Measurements from ENCODE around the gene GPR18. TPM values are rescaled to one million over a fixed set of nuclear protein-coding genes. Genes with fewer than 3 reads are reported as not detected.

GPR18 gene
- total RNA-seq, 1 experiment from 2014 or later: not detected

- Histone ChIP-seq H3K27me3 (replicated peaks; ENCODE audit: control insufficient read depth, insufficient read depth, low read length) (no peaks in the 10 kb centered on the region), H3K36me3 (ENCODE audit: control insufficient read depth, insufficient read depth, low read length) (peaks cover 2% of the 10 kb centered on the region; the same call in 1 of the 2 replicates), H3K9me3 (no peaks in the 10 kb centered on the region), H3K4me3 (ENCODE audit: low read depth, low read length) (no peak overlapping the region), H3K4me1 (no peaks in the 10 kb centered on the region)
- POLR2A ChIA-PET: no interaction called here
- Mint-ChIP-seq H3K27ac (ENCODE audit: unreplicated experiment) (no peak overlapping the region), H3K4me1 (ENCODE audit: low read depth, unreplicated experiment) (no peaks in the 10 kb centered on the region), H3K9me3 (ENCODE audit: unreplicated experiment) (no peaks in the 10 kb centered on the region), H3K4me3 (ENCODE audit: unreplicated experiment) (no peak overlapping the region), H3K36me3 (ENCODE audit: insufficient read depth, unreplicated experiment) (peaks cover 20% of the 10 kb centered on the region), H3K27me3 (ENCODE audit: insufficient read depth, unreplicated experiment) (no peaks in the 10 kb centered on the region)
- CTCF ChIA-PET: interaction anchor here (1.2 kb wide), 1 partner anchor 92 kb away, joined by 5 read pairs; no protein-coding TSS in a partner anchor
- no TSS peak for BruUV-seq (replicated peaks)
- DNase-seq: no peak
- no peak for TF ChIP-seq CTCF (IDR thresholded peaks at IDR 0.05; ENCODE audit: insufficient read depth in 1 of 2, low read depth in 1 of 2, low read length in 1 of 2, severe bottlenecking in 1 of 2, unreplicated experiment in 1 of 2)
- intact Hi-C loops (cut with micrococcal nuclease; ENCODE audit: unreplicated experiment): loop anchor here (1.0 to 5.0 kb wide), 2 partner anchors 168 to 237 kb away; no protein-coding TSS in a partner anchor
Observed at GRCh38 chr13:99268822-99269221, 10.6 kb upstream of the GPR18 start.

DNA sequence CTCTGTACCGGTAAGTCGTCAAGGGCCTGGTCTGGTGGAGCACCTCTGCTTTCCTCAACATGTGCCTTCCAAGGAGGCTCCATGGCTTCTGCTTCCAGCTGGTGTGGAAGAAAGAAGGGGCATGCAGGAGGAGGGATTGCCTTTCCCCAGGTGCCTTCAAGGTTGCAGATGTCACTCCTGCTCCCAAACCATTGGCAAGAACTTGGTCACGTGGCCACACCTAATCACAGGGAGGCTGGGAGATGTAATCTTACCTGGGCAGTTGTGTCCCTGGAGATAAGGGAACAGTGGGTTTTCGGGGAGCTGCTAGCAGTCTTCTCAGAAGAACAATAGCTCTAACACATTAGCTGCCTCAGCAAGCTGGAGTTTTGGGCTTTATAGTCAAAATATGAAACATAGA, 9.7 kb upstream of the GPR18 start:
- no peaks in the 10 kb centered on the region for H3K27me3 Mint-ChIP-seq (ENCODE audit: insufficient read depth, unreplicated experiment)
- H3K4me1 Mint-ChIP-seq (ENCODE audit: low read depth, unreplicated experiment): no peaks in the 10 kb centered on the region
- no peak overlapping the region for H3K27ac Mint-ChIP-seq (ENCODE audit: unreplicated experiment)
- H3K9me3 Mint-ChIP-seq (ENCODE audit: unreplicated experiment): no peaks in the 10 kb centered on the region
- Histone ChIP-seq H3K4me1 (no peaks in the 10 kb centered on the region), H3K9me3 (no peaks in the 10 kb centered on the region), H3K4me3 (ENCODE audit: low read depth, low read length) (no peak overlapping the region), H3K36me3 (ENCODE audit: control insufficient read depth, insufficient read depth, low read length) (peaks cover 2% of the 10 kb centered on the region; the same call in 1 of the 2 replicates), H3K27me3 (replicated peaks; ENCODE audit: control insufficient read depth, insufficient read depth, low read length) (no peaks in the 10 kb centered on the region)
- no peak overlapping the region for H3K4me3 Mint-ChIP-seq (ENCODE audit: unreplicated experiment)
- TF ChIP-seq CTCF (IDR thresholded peaks at IDR 0.05; ENCODE audit: insufficient read depth in 1 of 2, low read depth in 1 of 2, low read length in 1 of 2, severe bottlenecking in 1 of 2, unreplicated experiment in 1 of 2): no peak
- ChIA-PET CTCF (no interaction called here), POLR2A (no interaction called here)
- no TSS peak for BruUV-seq (replicated peaks)
- DNase-seq: no peak
- peaks cover 22% of the 10 kb centered on the region for H3K36me3 Mint-ChIP-seq (ENCODE audit: insufficient read depth, unreplicated experiment)
- intact Hi-C loops (cut with micrococcal nuclease; ENCODE audit: unreplicated experiment): loop anchor here (5.0 kb wide), 1 partner anchor 236 kb away; no protein-coding TSS in a partner anchor

DNA sequence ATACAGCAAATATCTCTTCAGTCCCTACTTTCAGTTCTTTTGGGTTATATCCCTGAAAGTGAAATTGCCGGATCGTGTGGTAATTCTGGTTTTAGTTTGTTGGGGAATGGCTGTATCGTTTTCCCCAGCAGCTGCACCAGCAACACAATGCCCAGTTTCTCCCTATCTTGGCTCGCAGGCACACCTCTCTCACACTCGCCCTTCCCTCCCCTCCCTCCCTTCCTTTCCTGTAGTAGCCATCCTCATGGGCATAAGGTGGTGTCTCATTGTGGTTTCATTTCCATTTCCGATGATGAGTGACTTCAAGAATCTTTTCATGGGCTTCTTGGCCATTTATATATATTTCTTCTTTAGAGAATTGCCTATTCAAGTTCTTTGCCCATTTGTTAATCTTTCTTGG, 8.6 kb upstream of the GPR18 start:
- DNase-seq: no peak
- Histone ChIP-seq H3K9me3 (no peaks in the 10 kb centered on the region), H3K27me3 (replicated peaks; ENCODE audit: control insufficient read depth, insufficient read depth, low read length) (no peaks in the 10 kb centered on the region), H3K4me3 (ENCODE audit: low read depth, low read length) (no peak overlapping the region), H3K36me3 (ENCODE audit: control insufficient read depth, insufficient read depth, low read length) (peaks cover 2% of the 10 kb centered on the region; the same call in 1 of the 2 replicates), H3K4me1 (no peaks in the 10 kb centered on the region)
- no peaks in the 10 kb centered on the region for H3K27me3 Mint-ChIP-seq (ENCODE audit: insufficient read depth, unreplicated experiment)
- peaks cover 22% of the 10 kb centered on the region for H3K36me3 Mint-ChIP-seq (ENCODE audit: insufficient read depth, unreplicated experiment)
- BruUV-seq (replicated peaks): no TSS peak
- CTCF ChIA-PET: interaction anchor here (0.9 to 1.6 kb wide), 4 partner anchors 24 to 170 kb away, joined by 3 to 12 read pairs (median 4); no protein-coding TSS in a partner anchor
- no peak overlapping the region for H3K4me3 Mint-ChIP-seq (ENCODE audit: unreplicated experiment)
- H3K27ac Mint-ChIP-seq (ENCODE audit: unreplicated experiment): no peak overlapping the region
- H3K9me3 Mint-ChIP-seq (ENCODE audit: unreplicated experiment): no peaks in the 10 kb centered on the region
- POLR2A ChIA-PET: no interaction called here
- TF ChIP-seq CTCF (IDR thresholded peaks at IDR 0.05; ENCODE audit: insufficient read depth in 1 of 2, low read depth in 1 of 2, low read length in 1 of 2, severe bottlenecking in 1 of 2, unreplicated experiment in 1 of 2): no peak
- no peaks in the 10 kb centered on the region for H3K4me1 Mint-ChIP-seq (ENCODE audit: low read depth, unreplicated experiment)
- intact Hi-C loops (cut with micrococcal nuclease; ENCODE audit: unreplicated experiment): loop anchor here (1.0 to 5.0 kb wide), 4 partner anchors 66 to 235 kb away; no protein-coding TSS in a partner anchor
